ENCODE data around the gene NAGLU. TPM values are rescaled to one million over a fixed set of nuclear protein-coding genes. Genes with fewer than 3 reads are reported as not detected.

The NAGLU gene
- total and polyA plus RNA-seq, 2 of the 13 experiments (the other 11 are each of a cell fraction or from before 2014, with no cell fraction given): 28.2 to 40.1 TPM

- TF ChIP-seq ZXDC (CRISPR knock-in tag; IDR thresholded peaks at IDR 0.05): peak; percentile 98
- TF ChIP-seq ZFP82 (CRISPR knock-in tag; IDR thresholded peaks at IDR 0.05; ENCODE audit: borderline replicate concordance): peak; percentile 92; the same call in 1 of the 2 replicates
- TF ChIP-seq, protein P1, sequence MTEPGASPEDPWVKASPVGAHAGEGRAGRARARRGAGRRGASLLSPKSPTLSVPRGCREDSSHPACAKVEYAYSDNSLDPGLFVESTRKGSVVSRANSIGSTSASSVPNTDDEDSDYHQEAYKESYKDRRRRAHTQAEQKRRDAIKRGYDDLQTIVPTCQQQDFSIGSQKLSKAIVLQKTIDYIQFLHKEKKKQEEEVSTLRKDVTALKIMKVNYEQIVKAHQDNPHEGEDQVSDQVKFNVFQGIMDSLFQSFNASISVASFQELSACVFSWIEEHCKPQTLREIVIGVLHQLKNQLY (CRISPR knock-in tag; IDR thresholded peaks at IDR 0.05): peak; percentile 49
- no peak for TF ChIP-seq NONO (IDR thresholded peaks at IDR 0.05)
- peak; percentile 95 for TF ChIP-seq NONO (CRISPR knock-in tag; conservative IDR thresholded peaks at IDR 0.05)
- TF ChIP-seq POLR2AphosphoS5 (IDR thresholded peaks at IDR 0.05; ENCODE audit: low read depth, low read length): peak; percentile 90
- no peak for TF ChIP-seq TBL1XR1 (IDR thresholded peaks at IDR 0.05; ENCODE audit: borderline replicate concordance, low read length, partially characterized antibody)
These were observed 18.4 kb downstream of the NAGLU start (continued) for GRCh38 chr17:42554250-42555121.

DNA sequence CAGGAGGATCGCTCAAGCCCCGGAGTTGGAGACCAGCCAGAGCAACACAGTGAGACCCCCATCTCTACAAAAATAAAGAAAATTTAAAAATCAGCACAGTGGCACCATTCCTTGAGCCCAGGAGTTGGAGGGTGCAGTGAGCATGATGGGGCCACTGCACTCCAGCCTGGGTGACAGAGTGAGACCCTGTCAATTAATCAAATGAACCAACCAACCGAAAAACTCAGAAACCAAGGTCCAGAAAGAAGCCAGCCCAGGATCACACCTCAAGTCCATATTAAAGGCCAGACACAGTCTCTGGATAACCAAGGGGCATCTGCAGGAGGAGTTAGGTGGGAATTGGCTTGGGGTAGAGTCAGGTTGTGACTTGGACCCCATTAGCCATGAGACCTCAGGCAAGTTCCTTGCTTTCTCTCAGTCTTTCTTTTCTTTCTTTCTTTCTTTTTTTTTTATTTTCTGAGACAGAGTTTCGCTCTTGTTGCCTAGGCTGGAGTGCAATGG lies 19.1 kb downstream of the NAGLU start:
- Histone ChIP-seq H3K79me2 (ENCODE audit: insufficient read depth, low read length) (peaks cover 18% of the 10 kb centered on the region), H3K4me3 (replicated peaks in 1 of 3; ENCODE audit: insufficient read depth in 1 of 3, low read depth in 2 of 3, low read length in 3 of 3) (peak overlapping the region; percentile 88 to 100 (median 94)), H3K27ac (ENCODE audit: extremely low read length, insufficient read depth, low read length) (peak overlapping the region; percentile 87), H3K9ac (ENCODE audit: insufficient read depth, low read depth, low read length) (peak overlapping the region; percentile 97), H3K36me3 (replicated peaks in 1 of 2; ENCODE audit: control insufficient read depth in 1 of 2, insufficient read depth in 2 of 2, low read length in 2 of 2) (no peaks in the 10 kb centered on the region), H3K27me3 (ENCODE audit: control insufficient read depth in 1 of 2, insufficient read depth in 2 of 2, low read length in 2 of 2) (no peaks in the 10 kb centered on the region; a peak in 1 of 5 replicates), H3K9me3 (ENCODE audit: low read length) (no peaks in the 10 kb centered on the region), H4K20me1 (ENCODE audit: insufficient read depth, low read length) (no peaks in the 10 kb centered on the region), H3K4me1 (ENCODE audit: insufficient read depth, low read length) (peaks cover 52% of the 10 kb centered on the region), H2AFZ (ENCODE audit: low read length) (no peak overlapping the region), H3K4me2 (ENCODE audit: low read depth, low read length) (peak overlapping the region; percentile 100)
- POLR2A ChIA-PET: interaction anchor here (0.6 to 4.4 kb wide), 13 partner anchors 10 to 167 kb away, joined by 3 to 80 read pairs (median 12); partner anchors contain the start of genes COASY, MLX, NAGLU and PLEKHH3
- DNase-seq (ENCODE audit: low spot score): no peak
- CTCF ChIA-PET (ENCODE audit: low intra/inter-chr PET ratio, low total read pairs): no interaction called here
- WGBS (ENCODE audit: low lambda C conversion rate): 24% methylated on average over 4 of the region's 4 CpGs
- peak; percentile 1; the same call in 2 of the 3 replicates for ATAC-seq
- BruUV-seq (replicated peaks): TSS peak; percentile 93
- in situ Hi-C loops (cut with HindIII; ENCODE audit: extremely low pct_ligation_motif_present, low pct_unique_long_range_greater_than_20kb): no loop called here
- intact Hi-C loops (cut with micrococcal nuclease; ENCODE audit: unreplicated experiment): no loop called here
- no peak for FAIRE-seq
- TF ChIP-seq, protein P2, sequence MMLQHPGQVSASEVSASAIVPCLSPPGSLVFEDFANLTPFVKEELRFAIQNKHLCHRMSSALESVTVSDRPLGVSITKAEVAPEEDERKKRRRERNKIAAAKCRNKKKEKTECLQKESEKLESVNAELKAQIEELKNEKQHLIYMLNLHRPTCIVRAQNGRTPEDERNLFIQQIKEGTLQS (CRISPR knock-in tag; IDR thresholded peaks at IDR 0.05): no peak
- TF ChIP-seq HNF4A (CRISPR knock-in tag; IDR thresholded peaks at IDR 0.05) (no peak), ZNF180 (CRISPR knock-in tag; IDR thresholded peaks at IDR 0.05; ENCODE audit: borderline replicate concordance, low read depth) (0 out of 2 replicates have a peak, but pooled peaks have one; percentile 4), ZNF446 (CRISPR knock-in tag; IDR thresholded peaks at IDR 0.05) (peak; percentile 20; the same call in 1 of the 2 replicates), ZNF547 (CRISPR knock-in tag; IDR thresholded peaks at IDR 0.05) (0 out of 2 replicates have a peak, but pooled peaks have one; percentile 6), NFE2L1 (CRISPR knock-in tag; IDR thresholded peaks at IDR 0.05; ENCODE audit: borderline replicate concordance) (no peak), TEAD3 (CRISPR knock-in tag; optimal IDR thresholded peaks at IDR 0.05; ENCODE audit: borderline replicate concordance) (no peak), RORA (CRISPR knock-in tag; IDR thresholded peaks at IDR 0.05) (0 out of 2 replicates have a peak, but pooled peaks have one; percentile 41), FUBP1 (CRISPR knock-in tag; IDR thresholded peaks at IDR 0.05; ENCODE audit: borderline replicate concordance) (0 out of 2 replicates have a peak, but pooled peaks have one; percentile 28)

All from HepG2 (cell line).